HepG2 (cell line): ENCODE data around the gene PLA1A. TPM values are rescaled to one million over a fixed set of nuclear protein-coding genes. Genes with fewer than 3 reads are reported as not detected.

Source experiments
- ATAC-seq: fragments of 200-7000 bp; cut with Tn5 transposase; 3 replicates; pipeline ENCODE4 v1.9.1; 2020; ENCODE audit warnings: mild to moderate bottlenecking, moderate library complexity
- BruUV-seq: library from RNA; stranded (reverse); fragments of 400-500 nt; replicated peaks from 2 replicates; lab custom pipeline; 2021; lab: Mats Ljungman, UMichigan
- CTCF ChIA-PET: fragments of 300-600 bp; formaldehyde crosslinking; extraction: SDS; loops from one replicate; lab custom pipeline; 2021; ENCODE audit warnings: low total read pairs, inconsistent platforms, low intra/inter-chr PET ratio; lab: Yijun Ruan, JAX
- POLR2A ChIA-PET: fragments of 350-600 bp; sonication (Branson Sonifier 250); formaldehyde crosslinking; loops from one replicate; lab custom pipeline; 2020; ENCODE audit warnings: antibody characterized with exemption, inconsistent platforms; lab: Yijun Ruan, JAX
- DNase-seq: peaks from one replicate; pipeline ENCODE4 v3.0.0-alpha.2; 2015; ENCODE audit warnings: low spot score
- FAIRE-seq: peaks from 3 replicates; lab custom pipeline; 2011; peaks lifted over from hg19 to GRCh38; lab: Jason Lieb, UNC
- H2AFZ ChIP-seq: one replicate; pipeline ENCODE4 v1.6.1; 2011; ENCODE audit warnings: low read length, inconsistent platforms
- H3K27ac ChIP-seq: fragments of 300-600 bp; 3 replicates; pipeline ENCODE4 v1.8.0; 2011; ENCODE audit warnings: mixed run types, mild to moderate bottlenecking, mixed read lengths, low read length, inconsistent platforms; ENCODE audit not compliant: insufficient read depth; ENCODE audit errors: extremely low read length
- H3K27me3 ChIP-seq, 2 experiments: fragments of 200-600 bp in 1 of 2; 2 replicates in 1 of 2; 3 replicates in 1 of 2; pipeline versions ENCODE4 v1.6.0 to v1.8.0; 2011; ENCODE audit warnings: low read length in 2 of 2, mild to moderate bottlenecking in 2 of 2, moderate library complexity in 2 of 2, inconsistent platforms in 1 of 2; ENCODE audit not compliant: insufficient read depth in 2 of 2, control insufficient read depth in 1 of 2
- H3K36me3 ChIP-seq, 2 experiments: fragments of 200-600 bp in 1 of 2; replicated peaks in 1 of 2; 2 replicates in 1 of 2; 3 replicates in 1 of 2; pipeline versions ENCODE4 v1.5.1 to v1.8.0; 2011; ENCODE audit warnings: low read length in 2 of 2, inconsistent platforms in 1 of 2; ENCODE audit not compliant: insufficient read depth in 2 of 2, control insufficient read depth in 1 of 2
- H3K4me1 ChIP-seq: 2 replicates; pipeline ENCODE4 v1.5.1; 2012; ENCODE audit warnings: low read length, inconsistent platforms; ENCODE audit not compliant: insufficient read depth
- H3K4me2 ChIP-seq: 2 replicates; pipeline ENCODE4 v1.6.0; 2011; ENCODE audit warnings: low read depth, low read length, inconsistent platforms
- H3K4me3 ChIP-seq, 3 experiments: fragments of 200-600 bp in 1 of 3; sonication (generic), shearing (Covaris generic) in 1 of 3; replicated peaks in 1 of 3; 2 replicates each; pipeline ENCODE4 v1.5.1; 2011 to 2016; ENCODE audit warnings: low read length in 3 of 3, inconsistent platforms in 2 of 3, low read depth in 2 of 3, mild to moderate bottlenecking in 2 of 3, control low read depth in 1 of 3, mixed read lengths in 1 of 3; ENCODE audit not compliant: insufficient read depth in 1 of 3
- H3K79me2 ChIP-seq: one replicate; pipeline ENCODE4 v1.6.1; 2011; ENCODE audit warnings: low read length, inconsistent platforms; ENCODE audit not compliant: insufficient read depth
- H3K9ac ChIP-seq: 2 replicates; pipeline ENCODE4 v1.6.0; 2011; ENCODE audit warnings: mild to moderate bottlenecking, low read depth, low read length, inconsistent platforms; ENCODE audit not compliant: insufficient read depth
- H3K9me3 ChIP-seq: 2 replicates; pipeline ENCODE4 v1.5.1; 2012; ENCODE audit warnings: mild to moderate bottlenecking, low read length
- H4K20me1 ChIP-seq: 2 replicates; pipeline ENCODE4 v1.6.0; 2011; ENCODE audit warnings: inconsistent platforms, mild to moderate bottlenecking, low read length, moderate library complexity; ENCODE audit not compliant: insufficient read depth
- EHMT2 ChIP-seq: fragments of 200-600 bp; sonication (generic); IDR thresholded peaks from 2 replicates; pipeline ENCODE4 v1.7.0; 2017; ENCODE audit warnings: antibody characterized with exemption, low read depth, low read length, borderline replicate concordance
- RBM22 ChIP-seq: fragments of 200-400 bp; formaldehyde crosslinking; optimal IDR thresholded peaks from 2 replicates; pipeline ENCODE3; 2017; ENCODE audit warnings: mild to moderate bottlenecking, low read length, moderate library complexity
- RELA ChIP-seq: sonication (generic); formaldehyde crosslinking; IDR thresholded peaks from 2 replicates; pipeline ENCODE4 v1.4.0; 2020; ENCODE audit warnings: missing genetic modification reagents
- ZNF329 ChIP-seq: sonication (generic); formaldehyde crosslinking; IDR thresholded peaks from 2 replicates; pipeline ENCODE4 v1.9.0; 2021; ENCODE audit warnings: low read depth, mild to moderate bottlenecking, missing genetic modification reagents
- ZNF383 ChIP-seq: sonication (generic); formaldehyde crosslinking; IDR thresholded peaks from 2 replicates; pipeline ENCODE4 v1.4.0; 2020; ENCODE audit warnings: missing genetic modification reagents, mild to moderate bottlenecking, borderline replicate concordance
- WGBS: methylation state at CpG from one replicate; pipeline ENCODE4 v1.1.6; 2017; ENCODE audit warnings: low lambda C conversion rate; 5-methylcytosine and 5-hydroxymethylcytosine counted together
- in situ Hi-C: cut with HindIII; loops from 2 replicates; pipeline ENCODE4 v1.10.0; 2017; ENCODE audit warnings: low pct_unique_long_range_greater_than_20kb; ENCODE audit not compliant: extremely low pct_ligation_motif_present
- intact Hi-C: fragments of 100-400 bp; cut with micrococcal nuclease; formaldehyde crosslinking; loops from one replicate; pipeline ENCODE4 v1.10.0; 2022; ENCODE audit not compliant: unreplicated experiment
- polyA plus RNA-seq, 8 experiments: library from polyadenylated mRNA; depleted of rRNA in 3 of 8; stranded (reverse) in 7 of 8; unstranded in 1 of 8; fragments of >200 nt; fragmentation: Illumina TruSeq in 4 of 8; extraction: Trizol in 4 of 8; gene quantifications; 2 replicates each; pipeline versions ENCODE4 v1.2.1 to v1.2.3, GENCODE V29; 2011 to 2016; ENCODE audit warnings: low read depth in 4 of 8, missing spikeins in 1 of 8, mixed read lengths in 1 of 8; ENCODE audit not compliant: insufficient read depth in 1 of 8
- total RNA-seq, 5 experiments: library from RNA; depleted of rRNA; stranded (reverse); fragments of >200 nt; fragmentation: Illumina TruSeq; extraction: Trizol; gene quantifications; 2 replicates each; pipeline ENCODE4 v1.2.3, GENCODE V29; 2016; ENCODE audit warnings: low read depth in 1 of 5
- TF ChIP-seq, protein P1 (sequence below): sonication (generic); formaldehyde crosslinking; IDR thresholded peaks from 2 replicates; pipeline ENCODE4 v1.8.0; 2022; ENCODE audit warnings: missing genetic modification reagents, mild to moderate bottlenecking, inconsistent platforms, borderline replicate concordance
- TF ChIP-seq, protein P2 (sequence below): sonication (generic); formaldehyde crosslinking; IDR thresholded peaks from 2 replicates; pipeline ENCODE4 v1.5.0; 2020; ENCODE audit warnings: mild to moderate bottlenecking, missing genetic modification reagents

Gene PLA1A
- total and polyA plus RNA-seq, 2 of the 13 experiments (the other 11 are each of a cell fraction or from before 2014, with no cell fraction given) = 0.11 to 0.18 TPM

GRCh38 chr3:119630880-119631329 lies 33.2 kb downstream of the PLA1A start (continued):
- TF ChIP-seq, protein P1, sequence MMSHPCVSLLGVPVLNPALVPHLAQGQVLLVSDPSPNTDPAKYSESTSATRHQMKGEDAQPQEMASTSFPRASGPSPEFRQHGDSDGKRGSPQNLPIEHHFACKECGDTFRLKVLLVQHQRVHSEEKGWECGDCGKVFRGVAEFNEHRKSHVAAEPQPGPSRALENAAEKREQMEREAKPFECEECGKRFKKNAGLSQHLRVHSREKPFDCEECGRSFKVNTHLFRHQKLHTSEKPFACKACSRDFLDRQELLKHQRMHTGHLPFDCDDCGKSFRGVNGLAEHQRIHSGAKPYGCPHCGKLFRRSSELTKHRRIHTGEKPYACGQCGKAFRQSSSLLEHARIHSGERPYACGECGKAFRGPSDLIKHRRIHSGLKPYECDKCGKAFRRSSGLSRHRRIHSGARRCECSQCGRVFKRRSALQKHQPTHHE (CRISPR knock-in tag) = no peak
- TF ChIP-seq, all 625 proteins: peak for 0

DNA sequence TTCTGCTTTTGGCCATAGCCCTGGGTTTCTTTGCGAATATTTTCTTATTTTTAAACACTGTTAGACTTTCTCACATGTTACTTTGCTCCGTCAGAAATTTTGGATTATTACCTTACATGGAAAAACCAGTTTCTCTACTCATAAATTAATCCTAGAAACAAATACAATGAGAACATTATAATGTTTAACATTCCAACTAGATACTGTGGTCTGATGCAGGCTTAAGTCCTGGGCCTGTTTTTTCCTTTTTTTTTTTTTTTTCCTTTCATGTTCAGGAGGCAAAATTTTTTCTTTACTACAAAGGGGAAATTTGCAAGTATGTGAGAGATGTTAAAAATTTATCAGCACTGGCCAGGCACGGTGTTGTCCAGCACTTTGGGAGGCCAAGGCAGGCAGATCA lies 33.8 kb downstream of the PLA1A start:
- Histone ChIP-seq H3K4me3 (no peak overlapping the region), H3K27ac (no peak overlapping the region), H3K79me2 (no peaks in the 10 kb centered on the region), H4K20me1 (no peaks in the 10 kb centered on the region)
- no TSS peak for BruUV-seq
- in situ Hi-C loops = no loop called here
- WGBS = 50% methylated on average over 3 of the region's 3 CpGs
- intact Hi-C loops = no loop called here
- TF ChIP-seq, protein P2, sequence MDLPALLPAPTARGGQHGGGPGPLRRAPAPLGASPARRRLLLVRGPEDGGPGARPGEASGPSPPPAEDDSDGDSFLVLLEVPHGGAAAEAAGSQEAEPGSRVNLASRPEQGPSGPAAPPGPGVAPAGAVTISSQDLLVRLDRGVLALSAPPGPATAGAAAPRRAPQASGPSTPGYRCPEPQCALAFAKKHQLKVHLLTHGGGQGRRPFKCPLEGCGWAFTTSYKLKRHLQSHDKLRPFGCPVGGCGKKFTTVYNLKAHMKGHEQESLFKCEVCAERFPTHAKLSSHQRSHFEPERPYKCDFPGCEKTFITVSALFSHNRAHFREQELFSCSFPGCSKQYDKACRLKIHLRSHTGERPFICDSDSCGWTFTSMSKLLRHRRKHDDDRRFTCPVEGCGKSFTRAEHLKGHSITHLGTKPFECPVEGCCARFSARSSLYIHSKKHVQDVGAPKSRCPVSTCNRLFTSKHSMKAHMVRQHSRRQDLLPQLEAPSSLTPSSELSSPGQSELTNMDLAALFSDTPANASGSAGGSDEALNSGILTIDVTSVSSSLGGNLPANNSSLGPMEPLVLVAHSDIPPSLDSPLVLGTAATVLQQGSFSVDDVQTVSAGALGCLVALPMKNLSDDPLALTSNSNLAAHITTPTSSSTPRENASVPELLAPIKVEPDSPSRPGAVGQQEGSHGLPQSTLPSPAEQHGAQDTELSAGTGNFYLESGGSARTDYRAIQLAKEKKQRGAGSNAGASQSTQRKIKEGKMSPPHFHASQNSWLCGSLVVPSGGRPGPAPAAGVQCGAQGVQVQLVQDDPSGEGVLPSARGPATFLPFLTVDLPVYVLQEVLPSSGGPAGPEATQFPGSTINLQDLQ (CRISPR knock-in tag) = no peak
- TF ChIP-seq ZNF383 (CRISPR knock-in tag) = no peak
- no peak for TF ChIP-seq RBM22
- TF ChIP-seq RELA (CRISPR knock-in tag) = no peak
- TF ChIP-seq EHMT2 = no peak
- TF ChIP-seq ZNF329 (CRISPR knock-in tag) = no peak
- TF ChIP-seq, all 625 proteins: peak for 0
- Histone ChIP-seq H3K9ac (no peak overlapping the region), H3K36me3 (no peaks in the 10 kb centered on the region), H3K4me1 (no peaks in the 10 kb centered on the region), H2AFZ (no peak overlapping the region), H3K27me3 (no peaks in the 10 kb centered on the region; a peak in 1 of 5 replicates), H3K9me3 (no peaks in the 10 kb centered on the region), H3K4me2 (no peak overlapping the region)
- FAIRE-seq (no peak), ATAC-seq (no peak), DNase-seq (no peak)
- ChIA-PET POLR2A (no interaction called here), CTCF (no interaction called here)
